GM19397 (cell line): Measurements from ENCODE around the gene COX17.

Experiments used
- ATAC-seq: cut with Tn5 transposase; IDR thresholded peaks from one replicate; pipeline ENCODE4 v1.9.1; 2021; ENCODE audit warnings: mild to moderate bottlenecking, moderate library complexity; ENCODE audit not compliant: unreplicated experiment

COX17 gene

GRCh38 chr3:119625451-119626153 lies 51.6 kb downstream of the COX17 start:
- no peak for ATAC-seq

DNA sequence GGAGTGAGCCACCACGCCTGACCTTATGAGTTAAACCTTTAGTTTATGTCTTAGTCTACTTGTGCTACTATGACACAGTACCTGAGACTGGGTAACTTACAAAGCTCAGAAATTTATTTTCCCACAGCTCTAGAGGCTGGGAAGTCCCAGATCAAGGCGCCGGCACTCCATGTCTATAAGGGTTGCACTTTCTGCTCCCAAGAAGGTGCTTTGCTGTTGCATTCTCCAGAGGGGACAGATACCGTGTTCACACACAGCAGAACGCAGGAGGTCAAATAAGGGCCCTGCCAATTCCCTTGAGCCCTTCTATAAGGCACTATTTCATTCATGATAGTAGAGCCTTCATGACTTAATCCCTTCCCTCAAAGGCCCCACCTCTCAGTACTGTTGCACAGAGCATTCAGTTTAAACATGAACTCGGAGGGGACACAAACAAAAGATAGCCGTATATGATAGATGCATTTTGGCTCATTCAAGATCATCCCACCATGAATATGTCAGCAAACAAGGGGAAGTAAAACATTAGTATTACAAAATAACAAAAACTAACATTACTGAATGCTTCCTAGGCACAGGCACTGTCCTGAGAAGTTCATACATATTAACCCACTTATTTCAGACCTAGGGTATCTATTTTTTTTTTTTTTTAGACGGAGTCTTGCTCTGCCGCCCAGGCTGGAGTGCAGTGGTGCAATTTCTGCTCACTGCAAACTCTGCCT lies 53.0 kb downstream of the COX17 start:
- no peak for ATAC-seq

DNA sequence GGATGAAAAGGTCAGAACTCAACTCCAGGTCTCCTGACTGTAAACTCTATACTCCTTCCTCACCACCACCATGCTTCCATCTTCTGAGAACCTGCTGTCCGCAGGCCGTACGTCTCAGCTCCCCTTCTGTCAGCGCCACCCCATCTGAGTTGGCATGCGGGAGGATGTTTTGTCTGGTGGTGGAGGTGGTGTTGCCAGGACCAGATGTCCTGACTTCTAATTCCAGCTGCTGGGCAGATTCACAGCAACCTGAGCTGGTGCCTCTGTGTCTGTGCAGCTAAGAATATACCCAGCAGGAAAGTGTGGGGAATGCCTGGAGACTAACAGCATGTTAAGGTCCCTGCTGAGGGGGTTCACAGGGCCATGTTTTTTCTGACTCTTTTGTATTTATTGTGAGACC lies 56.3 kb downstream of the COX17 start:
- ATAC-seq: no peak
